Activated naive CD4-positive, alpha-beta T cell treated with anti-CD3 and anti-CD28 coated beads, Interleukin-2, amount 50 U/mL, for 16 hours (primary cell): Measurements from ENCODE around the gene RPS6KA1.
"Not testable (repeated sequence)": the region's sequence is repeated elsewhere in the genome, so short reads cannot be mapped to it uniquely, and the experiment has no call there.

Source experiments
- DNase-seq: peaks from one replicate; pipeline ENCODE4 v3.0.0-alpha.2; 2020

The RPS6KA1 gene

DNA sequence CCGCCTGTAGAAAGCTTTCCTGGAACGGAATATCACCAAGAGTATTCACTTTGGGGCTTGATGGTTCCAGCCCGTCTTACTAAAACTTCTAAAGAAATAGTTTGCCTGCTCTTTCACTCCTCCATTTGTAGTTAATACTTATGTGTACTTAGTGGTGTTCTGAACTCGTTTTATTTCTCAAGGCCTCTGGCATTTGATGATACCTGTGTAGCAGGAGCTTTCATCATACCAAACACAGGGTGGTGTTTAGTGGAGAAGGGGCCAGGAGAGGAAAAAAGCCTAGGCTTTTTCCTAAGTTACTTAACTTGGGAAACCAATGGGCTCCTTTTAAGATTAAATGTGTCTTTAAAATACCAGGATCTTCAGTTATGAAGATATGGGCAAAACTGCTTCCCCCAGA is 74.3 kb downstream of the RPS6KA1 start:
- no peak for DNase-seq

DNA sequence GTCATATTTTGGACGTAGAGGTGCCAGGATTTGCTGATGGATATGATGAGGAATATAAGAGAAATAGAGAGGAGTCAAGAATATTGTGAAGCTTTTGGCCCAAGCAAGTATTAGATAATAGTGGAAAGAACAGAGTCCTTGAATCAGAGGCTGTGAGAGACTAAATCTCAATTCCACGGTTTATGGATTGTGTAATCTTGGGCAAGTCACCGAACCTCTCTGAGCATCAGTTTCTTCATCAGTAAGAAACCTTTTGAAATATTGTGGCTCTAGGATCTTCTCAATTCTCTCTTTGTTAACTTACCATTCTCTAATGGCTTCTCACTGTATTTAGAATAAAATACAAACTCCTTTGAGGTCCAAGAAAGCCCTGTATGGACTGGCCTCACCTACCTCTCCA is 77.6 kb downstream of the RPS6KA1 start:
- DNase-seq: no peak

- DNase-seq: no peak
These were observed 79.3 kb downstream of the RPS6KA1 start for GRCh38 chr1:26608895-26609294.

DNA sequence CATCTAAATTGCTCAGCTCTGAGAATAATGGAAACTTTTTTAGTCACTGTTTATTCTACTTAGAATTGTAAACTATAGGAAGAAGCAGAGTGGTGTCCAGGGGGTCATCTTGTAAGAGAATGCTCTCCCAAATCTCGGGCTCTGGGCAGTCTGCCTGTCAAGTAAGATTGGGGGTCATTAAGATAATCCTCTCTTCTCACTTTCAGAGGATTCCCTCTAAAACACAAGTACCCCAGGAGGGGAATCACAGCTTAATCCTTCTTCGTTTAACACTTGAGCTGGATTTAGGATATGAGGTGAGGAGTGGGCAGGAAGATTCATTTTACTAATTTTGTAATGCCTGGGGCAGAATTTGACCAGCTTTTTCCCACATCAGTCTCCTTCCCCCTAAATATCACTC is 81.2 kb downstream of the RPS6KA1 start:
- no peak for DNase-seq

DNA sequence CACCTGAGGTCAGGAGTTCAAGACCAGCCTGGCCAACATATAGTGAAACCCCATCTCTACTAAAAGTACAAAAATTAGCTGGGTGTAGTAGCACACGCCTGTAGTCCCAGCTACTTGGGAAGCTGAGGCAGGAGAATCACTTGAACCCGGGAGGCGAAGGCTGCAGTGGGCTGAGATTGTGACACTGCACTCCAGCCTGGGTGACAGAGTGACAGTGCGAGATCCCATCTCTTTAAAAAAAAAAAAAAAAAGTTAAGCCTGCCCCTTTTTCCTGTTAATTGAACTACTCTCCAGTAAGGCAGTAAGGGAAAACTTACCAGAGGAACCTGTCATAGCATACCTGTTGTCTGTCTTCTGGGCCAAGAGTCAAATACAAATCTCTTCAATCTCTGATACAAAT is 83.1 kb downstream of the RPS6KA1 start:
- DNase-seq: not testable (repeated sequence)

DNA sequence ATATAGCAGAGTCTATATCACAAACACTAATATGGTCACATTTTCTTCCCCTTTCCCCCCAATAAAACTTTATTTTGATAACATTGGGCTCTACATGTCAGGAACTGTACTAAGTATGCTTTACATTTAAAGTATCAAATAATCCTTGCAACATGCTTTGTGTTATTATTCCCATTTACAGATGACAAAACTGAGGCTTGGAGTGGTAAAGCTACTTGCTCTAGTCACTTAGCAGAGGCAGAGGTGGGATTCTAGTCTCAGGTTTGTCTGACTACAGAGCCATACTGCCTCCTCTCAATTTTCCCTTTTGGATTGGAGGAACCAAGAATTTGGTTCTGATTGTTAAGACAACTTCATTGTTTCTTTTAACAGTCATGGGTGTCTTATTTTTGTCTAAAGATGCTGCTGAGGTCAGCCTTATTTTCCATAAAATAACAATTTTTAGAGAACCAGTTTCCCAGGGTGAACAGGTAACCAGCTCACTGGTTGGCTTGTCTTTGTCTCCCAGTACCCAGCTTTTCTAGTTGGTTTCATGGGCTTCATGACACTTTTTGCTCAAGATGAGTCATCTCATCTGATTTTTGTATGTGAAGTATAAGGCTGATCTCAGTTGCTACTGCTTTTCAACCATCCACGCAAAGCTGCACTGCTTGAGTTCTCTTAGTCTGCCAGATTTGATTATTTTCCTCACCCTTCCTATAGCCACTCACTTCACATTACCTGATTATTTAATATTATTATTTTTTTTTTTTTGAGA is 85.3 kb downstream of the RPS6KA1 start:
- no peak for DNase-seq

- DNase-seq: no peak
These were observed 87.3 kb downstream of the RPS6KA1 start for GRCh38 chr1:26616881-26617280.

- DNase-seq: no peak
These were observed 89.0 kb downstream of the RPS6KA1 start for GRCh38 chr1:26618561-26618960.
